ENCODE results near the gene PCK1.

PCK1 gene

GRCh38 chr20:57589123-57589727, 28.3 kb downstream of the PCK1 start:
- no peak for DNase-seq (ENCODE audit: low spot score)
- H3K36me3 Mint-ChIP-seq (ENCODE audit: low read depth): no peaks in the 10 kb centered on the region
- peaks cover 9% of the 10 kb centered on the region for H3K27me3 Mint-ChIP-seq (ENCODE audit: low read depth)
- H3K4me3 Mint-ChIP-seq: no peak overlapping the region
- no peaks in the 10 kb centered on the region for H3K4me1 Mint-ChIP-seq (ENCODE audit: low read depth)
- no peak overlapping the region for H3K27ac Mint-ChIP-seq
- no peaks in the 10 kb centered on the region for H3K9me3 Mint-ChIP-seq

DNA sequence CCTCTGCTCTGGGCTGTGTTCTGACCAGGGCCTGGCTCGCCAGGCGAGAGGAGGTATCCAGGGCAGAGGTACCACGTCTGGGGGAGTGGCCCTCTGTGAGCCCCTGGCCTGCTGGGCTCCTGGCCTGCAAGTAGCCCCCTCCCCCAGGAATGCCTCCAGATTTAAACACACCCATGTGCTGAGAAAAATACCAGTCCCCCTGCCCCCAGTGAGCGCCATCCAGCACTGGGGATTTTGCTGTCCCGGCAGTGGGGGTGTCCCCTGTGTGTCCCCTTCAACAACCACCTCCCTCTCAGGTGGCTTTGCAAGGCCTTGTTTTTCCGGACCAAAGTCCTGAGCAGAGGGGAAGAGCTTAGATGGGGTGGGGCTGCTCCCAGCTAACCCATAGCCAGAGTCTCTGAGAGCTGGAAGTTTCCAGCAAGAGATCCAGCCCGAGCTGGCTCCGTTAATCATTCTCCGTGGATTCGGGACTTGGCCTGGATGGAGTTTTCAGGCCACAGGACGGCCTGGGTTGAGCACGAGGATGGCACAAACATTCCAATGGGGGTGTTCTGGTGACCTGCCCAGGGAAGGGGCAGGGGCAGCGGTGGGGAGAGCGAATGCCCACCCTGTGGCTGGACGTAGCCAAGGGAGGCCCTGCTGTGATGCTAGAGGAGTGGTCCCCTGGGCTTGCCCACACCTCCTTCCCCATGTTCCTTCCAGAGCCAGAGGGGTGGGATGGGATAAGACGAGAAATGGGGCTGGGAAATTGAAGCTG, 29.0 kb downstream of the PCK1 start:
- Mint-ChIP-seq H3K9me3 (no peaks in the 10 kb centered on the region), H3K36me3 (ENCODE audit: low read depth) (no peaks in the 10 kb centered on the region), H3K27me3 (ENCODE audit: low read depth) (peaks cover 7% of the 10 kb centered on the region), H3K27ac (no peak overlapping the region), H3K4me3 (no peak overlapping the region), H3K4me1 (ENCODE audit: low read depth) (no peaks in the 10 kb centered on the region)
- no peak for DNase-seq (ENCODE audit: low spot score)

- no peak for DNase-seq (ENCODE audit: low spot score)
- no peaks in the 10 kb centered on the region for H3K36me3 Mint-ChIP-seq (ENCODE audit: low read depth)
- H3K27ac Mint-ChIP-seq: no peak overlapping the region
- H3K4me1 Mint-ChIP-seq (ENCODE audit: low read depth): peaks cover under 1% of the 10 kb centered on the region
- no peak overlapping the region for H3K4me3 Mint-ChIP-seq
- H3K27me3 Mint-ChIP-seq (ENCODE audit: low read depth): peaks cover 7% of the 10 kb centered on the region
- no peaks in the 10 kb centered on the region for H3K9me3 Mint-ChIP-seq
These were observed 29.8 kb downstream of the PCK1 start for GRCh38 chr20:57590485-57591288.

GRCh38 chr20:57591289-57592229, 30.6 kb downstream of the PCK1 start:
- Mint-ChIP-seq H3K36me3 (ENCODE audit: low read depth) (no peaks in the 10 kb centered on the region), H3K4me3 (no peak overlapping the region), H3K27ac (no peak overlapping the region), H3K27me3 (ENCODE audit: low read depth) (peaks cover 10% of the 10 kb centered on the region), H3K9me3 (no peaks in the 10 kb centered on the region), H3K4me1 (ENCODE audit: low read depth) (peaks cover 2% of the 10 kb centered on the region)
- no peak for DNase-seq (ENCODE audit: low spot score)

DNA sequence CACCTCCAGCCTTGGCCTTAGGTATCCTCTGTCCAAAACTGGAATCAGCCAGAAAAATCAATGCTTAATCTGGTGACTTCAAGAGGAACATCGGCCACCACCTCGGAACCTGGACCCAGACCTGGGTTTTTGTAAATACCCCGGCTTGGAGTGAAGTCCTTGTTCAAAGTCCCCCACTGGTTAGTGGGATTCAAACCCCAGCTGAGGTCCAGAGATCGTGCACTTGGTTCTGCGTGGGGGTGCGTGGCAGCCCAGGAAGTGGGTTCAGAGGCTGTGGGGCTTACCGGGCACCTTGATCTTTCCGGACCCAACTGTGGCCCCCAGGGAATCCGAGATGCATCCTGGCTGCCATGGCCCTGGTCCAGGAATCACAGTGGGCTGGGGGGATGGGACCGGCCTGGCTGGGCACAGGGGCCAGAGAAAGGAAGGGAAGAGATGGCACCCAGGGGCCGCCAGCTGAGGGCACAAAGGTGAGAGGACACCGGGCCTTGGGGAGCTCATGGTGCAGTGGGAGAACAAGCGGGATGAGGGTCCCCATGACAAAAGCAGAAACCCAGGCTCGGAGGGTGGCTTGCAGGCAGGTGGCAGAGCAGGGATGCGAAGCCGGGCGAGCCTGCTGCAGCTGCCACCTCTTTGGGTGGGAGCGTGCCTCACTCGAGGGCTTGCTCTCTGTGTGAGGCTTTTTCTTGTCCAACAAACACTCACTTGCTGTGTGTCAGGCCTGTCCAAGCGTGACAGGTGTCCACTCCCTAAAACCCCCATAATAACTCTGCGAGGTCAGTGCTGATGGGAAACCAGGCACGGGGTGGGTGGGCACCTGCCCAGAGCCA, 31.6 kb downstream of the PCK1 start:
- no peaks in the 10 kb centered on the region for H3K9me3 Mint-ChIP-seq
- peaks cover 2% of the 10 kb centered on the region for H3K4me1 Mint-ChIP-seq (ENCODE audit: low read depth)
- no peak for DNase-seq (ENCODE audit: low spot score)
- no peak overlapping the region for H3K4me3 Mint-ChIP-seq
- H3K27ac Mint-ChIP-seq: no peak overlapping the region
- no peaks in the 10 kb centered on the region for H3K36me3 Mint-ChIP-seq (ENCODE audit: low read depth)
- peaks cover 10% of the 10 kb centered on the region for H3K27me3 Mint-ChIP-seq (ENCODE audit: low read depth)

GRCh38 chr20:57593134-57593886, 32.4 kb downstream of the PCK1 start:
- H3K4me1 Mint-ChIP-seq (ENCODE audit: low read depth): peaks cover 2% of the 10 kb centered on the region
- H3K27me3 Mint-ChIP-seq (ENCODE audit: low read depth): peaks cover 11% of the 10 kb centered on the region
- no peak for DNase-seq (ENCODE audit: low spot score)
- no peak overlapping the region for H3K4me3 Mint-ChIP-seq
- no peaks in the 10 kb centered on the region for H3K36me3 Mint-ChIP-seq (ENCODE audit: low read depth)
- no peaks in the 10 kb centered on the region for H3K9me3 Mint-ChIP-seq
- no peak overlapping the region for H3K27ac Mint-ChIP-seq

DNA sequence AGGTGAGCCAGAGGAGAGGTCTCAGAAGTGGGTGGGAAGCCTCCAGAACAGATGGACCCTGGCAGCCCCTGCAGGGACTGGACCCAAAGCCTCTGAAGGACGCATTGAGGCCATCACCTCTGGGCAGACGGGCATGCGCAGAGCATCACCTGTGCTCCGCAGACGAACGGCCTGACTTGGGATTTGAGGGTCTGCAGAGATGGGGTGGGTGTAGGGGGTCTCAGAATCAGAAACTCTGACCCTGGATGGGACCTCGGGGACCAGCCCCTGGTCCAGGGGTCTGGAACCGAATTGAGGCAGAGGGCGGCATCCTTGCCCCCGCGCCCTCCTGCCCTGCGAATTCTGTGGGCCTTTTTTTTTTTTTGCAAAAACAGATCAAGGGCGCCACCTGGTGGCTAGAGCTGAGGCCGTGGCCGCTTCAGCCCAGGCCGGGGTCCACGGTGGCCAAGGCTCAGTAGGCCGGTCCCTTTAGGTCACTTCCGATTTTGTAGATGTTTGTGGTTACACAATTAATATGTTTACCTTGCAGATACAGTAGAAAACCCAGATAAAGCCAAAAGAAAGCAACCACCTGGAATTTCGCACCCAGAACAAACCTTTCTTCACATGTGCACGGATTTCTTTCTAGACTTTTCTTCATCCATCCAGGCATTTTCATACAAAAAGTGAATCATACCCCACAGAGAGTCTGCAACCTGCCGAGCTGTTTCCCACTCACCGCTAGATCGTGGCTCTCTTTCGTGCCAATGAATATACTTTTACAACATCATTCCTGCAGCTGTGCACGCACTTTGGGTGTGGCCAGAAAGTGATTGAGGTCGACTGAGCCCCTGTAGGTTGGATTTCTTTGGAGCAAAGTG, 33.4 kb downstream of the PCK1 start:
- H3K9me3 Mint-ChIP-seq: no peaks in the 10 kb centered on the region
- peaks cover 2% of the 10 kb centered on the region for H3K4me1 Mint-ChIP-seq (ENCODE audit: low read depth)
- H3K4me3 Mint-ChIP-seq: no peak overlapping the region
- no peak overlapping the region for H3K27ac Mint-ChIP-seq
- H3K36me3 Mint-ChIP-seq (ENCODE audit: low read depth): no peaks in the 10 kb centered on the region
- peaks cover 18% of the 10 kb centered on the region for H3K27me3 Mint-ChIP-seq (ENCODE audit: low read depth)
- no peak for DNase-seq (ENCODE audit: low spot score)

- Mint-ChIP-seq H3K4me1 (ENCODE audit: low read depth) (peaks cover 2% of the 10 kb centered on the region), H3K27ac (no peak overlapping the region), H3K27me3 (ENCODE audit: low read depth) (peaks cover 27% of the 10 kb centered on the region), H3K4me3 (no peak overlapping the region), H3K36me3 (ENCODE audit: low read depth) (no peaks in the 10 kb centered on the region), H3K9me3 (no peaks in the 10 kb centered on the region)
- DNase-seq (ENCODE audit: low spot score): no peak
These were observed 34.4 kb downstream of the PCK1 start for GRCh38 chr20:57595041-57596030.

GRCh38 chr20:57596358-57596757, 35.4 kb downstream of the PCK1 start:
- H3K4me3 Mint-ChIP-seq: no peak overlapping the region
- H3K4me1 Mint-ChIP-seq (ENCODE audit: low read depth): peaks cover 6% of the 10 kb centered on the region
- no peak for DNase-seq (ENCODE audit: low spot score)
- H3K27me3 Mint-ChIP-seq (ENCODE audit: low read depth): peaks cover 35% of the 10 kb centered on the region
- no peaks in the 10 kb centered on the region for H3K36me3 Mint-ChIP-seq (ENCODE audit: low read depth)
- H3K27ac Mint-ChIP-seq: no peak overlapping the region
- no peaks in the 10 kb centered on the region for H3K9me3 Mint-ChIP-seq

DNA sequence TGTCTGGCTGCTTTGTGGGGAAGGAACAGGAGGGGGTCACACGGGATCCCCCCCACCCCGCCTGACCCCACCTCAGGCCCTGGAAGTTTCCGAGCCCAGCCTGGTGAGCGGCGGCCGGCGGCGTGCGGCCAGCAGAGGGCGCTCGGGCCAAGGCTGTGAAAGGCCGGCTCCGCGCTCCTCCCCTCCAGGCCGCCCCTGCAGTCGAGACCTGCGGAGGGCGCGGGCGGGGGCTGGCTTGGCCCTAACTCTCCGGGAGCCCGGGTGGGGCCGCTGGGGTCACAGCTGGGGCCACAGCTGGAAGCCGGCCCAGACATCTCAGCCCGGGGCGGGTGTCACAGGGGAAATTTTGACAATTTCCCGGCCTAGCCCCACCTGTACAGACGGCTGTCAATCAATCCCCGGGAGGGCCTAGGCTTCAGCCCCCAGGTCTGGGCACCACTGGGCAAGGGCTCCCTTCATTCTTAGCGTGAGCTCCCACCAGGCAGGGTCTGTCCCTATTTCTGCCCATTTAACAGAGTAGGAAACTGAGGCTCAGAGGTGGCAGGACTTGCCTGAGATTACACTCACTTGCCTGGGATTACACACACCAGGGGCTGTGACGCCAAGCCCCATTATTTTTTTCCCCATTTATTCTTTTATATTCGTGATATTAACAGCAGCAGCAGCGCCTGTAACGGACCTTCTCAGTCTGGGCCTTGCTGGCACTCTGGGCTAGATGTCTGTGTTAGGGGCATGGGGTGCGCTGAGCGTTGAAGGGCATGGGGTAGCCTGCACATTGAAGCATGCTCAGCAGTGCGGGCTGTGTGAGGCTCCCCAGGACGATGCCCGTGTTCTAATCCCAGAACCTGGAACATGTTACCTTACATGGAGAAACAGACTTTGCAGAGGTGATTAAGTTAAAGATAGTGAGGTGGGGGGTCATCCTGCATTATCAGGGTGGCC, 36.4 kb downstream of the PCK1 start:
- no peak overlapping the region for H3K27ac Mint-ChIP-seq
- H3K9me3 Mint-ChIP-seq: no peaks in the 10 kb centered on the region
- H3K4me3 Mint-ChIP-seq: no peak overlapping the region
- peaks cover 39% of the 10 kb centered on the region for H3K27me3 Mint-ChIP-seq (ENCODE audit: low read depth)
- no peaks in the 10 kb centered on the region for H3K36me3 Mint-ChIP-seq (ENCODE audit: low read depth)
- peak; percentile 70 for DNase-seq (ENCODE audit: low spot score)
- H3K4me1 Mint-ChIP-seq (ENCODE audit: low read depth): peaks cover 6% of the 10 kb centered on the region

All from T-helper 2 cell treated with Interferon-gamma antibody and Interleukin-4, amounts not matched to agents 5 μg/mL and 100 μg/mL, for 36 hours (primary cell).